SK-N-SH (cell line): ENCODE results near the gene NT5C. TPM values are rescaled to one million over a fixed set of nuclear protein-coding genes. Genes with fewer than 3 reads are reported as not detected.

Experiments
- CTCF ChIA-PET: fragments of 300-600, 350-600 bp; formaldehyde crosslinking; extraction: SDS; loops from one replicate; lab custom pipeline; 2021; lab: Yijun Ruan, JAX
- POLR2A ChIA-PET: fragments of 350-600 bp; sonication (Branson Sonifier 250); formaldehyde crosslinking; extraction: SDS; loops from one replicate; lab custom pipeline; 2020; ENCODE audit warnings: antibody characterized with exemption, inconsistent platforms; lab: Yijun Ruan, JAX
- DNase-seq: peaks from one replicate; pipeline ENCODE4 v3.0.0; 2012
- H2AFZ ChIP-seq: fragments of 200-600 bp; sonication (generic); 2 replicates; pipeline ENCODE4 v1.8.1; 2016; ENCODE audit warnings: antibody characterized with exemption, mild to moderate bottlenecking, low read depth
- H3F3A ChIP-seq: fragments of 200-600 bp; sonication (generic); replicated peaks from 2 replicates; pipeline ENCODE3; 2016; ENCODE audit warnings: antibody characterized with exemption, mild to moderate bottlenecking; ENCODE audit not compliant: insufficient read depth
- H3K27ac ChIP-seq, 2 experiments: fragments of 200-500 bp in 1 of 2; fragments of 200-600 bp in 1 of 2; sonication (Bioruptor generic) in 1 of 2; sonication (generic), shearing (Covaris generic) in 1 of 2; 2 replicates each; pipeline versions ENCODE4 v1.5.1 to v1.6.1; 2014 to 2016; ENCODE audit warnings: low read depth in 2 of 2, inconsistent platforms in 1 of 2, low read length in 1 of 2, mild to moderate bottlenecking in 1 of 2, mixed read lengths in 1 of 2
- H3K27me3 ChIP-seq: fragments of 200-600 bp; sonication (generic), shearing (Covaris generic); 2 replicates; pipeline ENCODE4 v1.6.1; 2016; ENCODE audit warnings: mixed run types; ENCODE audit not compliant: insufficient read depth
- H3K36me3 ChIP-seq, 2 experiments: fragments of 200-500 bp in 1 of 2; fragments of 200-600 bp in 1 of 2; sonication (Bioruptor generic) in 1 of 2; sonication (generic) in 1 of 2; replicated peaks in 1 of 2; 2 replicates each; pipeline versions ENCODE3 to v1.5.1; 2014 to 2016; ENCODE audit warnings: low read length in 1 of 2, mild to moderate bottlenecking in 1 of 2; ENCODE audit not compliant: insufficient read depth in 2 of 2, control insufficient read depth in 1 of 2
- H3K4me1 ChIP-seq, 2 experiments: fragments of 200-500 bp in 1 of 2; fragments of 200-600 bp in 1 of 2; sonication (Bioruptor generic) in 1 of 2; sonication (generic), shearing (Covaris generic) in 1 of 2; 2 replicates each; pipeline versions ENCODE4 v1.5.1 to v1.6.1; 2014 to 2016; ENCODE audit warnings: low read depth in 1 of 2, low read length in 1 of 2, mixed run types in 1 of 2; ENCODE audit not compliant: insufficient read depth in 2 of 2, control insufficient read depth in 1 of 2
- H3K4me2 ChIP-seq: fragments of 200-600 bp; sonication (generic), shearing (Covaris generic); 2 replicates; pipeline ENCODE4 v1.6.1; 2017; ENCODE audit warnings: mixed run types
- H3K4me3 ChIP-seq, 2 experiments: fragments of 200-500 bp in 1 of 2; fragments of 200-600 bp in 1 of 2; sonication (Bioruptor generic) in 1 of 2; sonication (generic), shearing (Covaris generic) in 1 of 2; 2 replicates each; pipeline versions ENCODE4 v1.5.1 to v1.8.1; 2014 to 2016; ENCODE audit warnings: low read depth in 2 of 2, inconsistent platforms in 1 of 2, low read length in 1 of 2, mild to moderate bottlenecking in 1 of 2, mixed read lengths in 1 of 2, moderate library complexity in 1 of 2
- H3K79me2 ChIP-seq: fragments of 200-600 bp; sonication (generic); 2 replicates; pipeline ENCODE4 v1.8.1; 2017; ENCODE audit warnings: mild to moderate bottlenecking; ENCODE audit not compliant: insufficient read depth
- H3K9ac ChIP-seq: fragments of 200-600 bp; sonication (generic); 2 replicates; pipeline ENCODE4 v1.6.1; 2017; ENCODE audit warnings: mixed run types
- H3K9me2 ChIP-seq: fragments of 200-600 bp; sonication (generic); 2 replicates; pipeline ENCODE4 v1.6.1; 2017; ENCODE audit warnings: mixed run types
- H3K9me3 ChIP-seq: fragments of 200-600 bp; sonication (generic); 2 replicates; pipeline ENCODE4 v1.6.1; 2017; ENCODE audit warnings: mixed run types, mild to moderate bottlenecking, moderate library complexity
- H4K20me1 ChIP-seq: fragments of 200-600 bp; sonication (generic); 2 replicates; pipeline ENCODE4 v1.6.1; 2017; ENCODE audit warnings: mild to moderate bottlenecking, mixed run types; ENCODE audit not compliant: insufficient read depth
- CHD2 ChIP-seq: fragments of 150-350 bp; IDR thresholded peaks from 2 replicates; pipeline ENCODE4 v1.6.1; 2018; ENCODE audit warnings: low read length; ENCODE audit not compliant: partially characterized antibody
- FOXJ3 ChIP-seq: sonication (generic); formaldehyde crosslinking; IDR thresholded peaks from 2 replicates; pipeline ENCODE4 v1.5.1; 2020; ENCODE audit warnings: mild to moderate bottlenecking, missing genetic modification reagents
- FOXM1 ChIP-seq: IDR thresholded peaks from 2 replicates; pipeline ENCODE4 v1.4.0; 2012; ENCODE audit warnings: low read depth, mild to moderate bottlenecking
- MEF2A ChIP-seq: IDR thresholded peaks from 2 replicates; pipeline ENCODE4 v1.4.0; 2012; ENCODE audit warnings: low read depth, borderline replicate concordance
- MXI1 ChIP-seq: IDR thresholded peaks from 2 replicates; pipeline ENCODE4 v1.6.1; 2012; ENCODE audit warnings: mild to moderate bottlenecking, low read depth, low read length, improper control_type of control experiment
- POLR2AphosphoS5 ChIP-seq: IDR thresholded peaks from 2 replicates; pipeline ENCODE4 v1.6.1; 2012; ENCODE audit warnings: low read depth, low read length
- RAD21 ChIP-seq: IDR thresholded peaks from 2 replicates; pipeline ENCODE4 v1.6.1; 2012; ENCODE audit warnings: mild to moderate bottlenecking, low read length
- SIN3A ChIP-seq: IDR thresholded peaks from 2 replicates; pipeline ENCODE4 v1.6.1; 2012; ENCODE audit warnings: low read depth, mild to moderate bottlenecking, low read length, moderate library complexity, borderline replicate concordance
- YY1 ChIP-seq: IDR thresholded peaks from 2 replicates; pipeline ENCODE4 v1.4.0; 2012; ENCODE audit warnings: low read depth, mild to moderate bottlenecking
- WGBS: methylation state at CpG from one replicate; pipeline ENCODE4 v1.1.6; 2017; ENCODE audit warnings: low lambda C conversion rate; 5-methylcytosine and 5-hydroxymethylcytosine counted together
- polyA plus RNA-seq, 3 experiments: library from polyadenylated mRNA; depleted of rRNA; stranded (reverse); fragments of >200 nt; gene quantifications; 2 replicates each; pipeline ENCODE4 v1.2.3, GENCODE V29; 2012
- small RNA-seq, 7 experiments: library from RNA; depleted of rRNA; stranded (forward); fragments of <200 nt; gene quantifications; one replicate each; pipeline ENCODE3, GENCODE V24; 2012
- TF ChIP-seq, protein P1 (sequence below): fragments of 150-350 bp; IDR thresholded peaks from 2 replicates; pipeline ENCODE4 v1.6.1; 2017; ENCODE audit warnings: antibody characterized with exemption, low read length, low read depth, borderline replicate concordance
- TF ChIP-seq, protein P2 (sequence below): fragments of 200-600 bp; sonication (generic); IDR thresholded peaks from 2 replicates; pipeline ENCODE4 v1.6.1; 2017; ENCODE audit warnings: antibody characterized with exemption, mild to moderate bottlenecking, moderate library complexity

Gene NT5C
- polyA plus RNA-seq, 1 of the 3 experiments (the other 2 are of a cell fraction), result 111 TPM

DNA sequence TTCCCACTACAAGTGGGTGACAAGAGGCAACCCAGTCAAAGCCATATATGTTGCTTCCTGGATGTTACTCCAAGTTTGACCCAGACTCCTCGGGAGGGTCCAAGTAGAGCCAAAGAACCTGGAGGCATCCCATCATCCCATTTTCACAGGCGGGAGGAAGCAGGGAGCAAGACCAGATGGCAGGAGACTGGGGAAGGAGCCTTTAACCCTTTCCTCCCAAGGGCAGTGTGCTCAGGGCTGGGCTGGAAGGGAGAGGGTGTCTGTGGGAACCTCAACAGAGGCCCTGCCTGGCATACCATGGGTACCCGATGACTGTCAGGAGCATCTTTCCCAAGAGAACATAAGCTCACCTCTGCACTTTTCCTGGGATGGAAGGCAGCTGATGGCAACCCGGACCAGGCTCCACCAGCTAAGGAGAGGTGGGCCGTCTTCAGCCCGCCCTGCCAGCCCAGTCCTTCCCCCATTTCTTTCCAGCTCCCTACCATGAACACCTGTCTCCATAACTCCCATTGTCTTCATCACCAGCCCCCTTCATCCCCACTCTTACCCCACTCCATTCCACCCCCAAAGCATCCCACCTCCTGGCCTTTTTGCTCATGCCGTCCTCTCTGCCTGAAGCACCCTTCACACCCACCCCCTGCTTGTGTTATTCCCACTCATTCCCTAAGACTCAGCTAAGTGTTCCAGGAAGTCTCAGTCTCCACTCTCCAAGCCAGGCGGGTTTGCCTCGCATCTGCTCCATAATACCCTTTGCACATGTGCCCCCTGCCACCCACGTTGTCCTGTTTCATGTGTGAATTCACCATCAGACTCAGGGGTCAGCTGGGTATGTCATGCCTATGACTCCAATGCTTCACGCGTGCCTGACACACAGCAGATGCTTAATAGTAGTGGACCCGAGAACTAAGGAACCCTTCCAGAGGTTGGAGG lies 49.7 kb downstream of the NT5C start:
- 86% methylated on average over 13 of the region's 13 CpGs for WGBS
- Histone ChIP-seq H3K9me2 (no peaks in the 10 kb centered on the region), H3K4me3 (no peak overlapping the region), H3K4me1 (peaks cover 10 to 18% of the 10 kb centered on the region in 2 experiments; a peak in 3 of 4 replicates), H2AFZ (no peak overlapping the region), H3K79me2 (no peaks in the 10 kb centered on the region), H3K27me3 (no peaks in the 10 kb centered on the region), H3K4me2 (no peak overlapping the region), H3K36me3 (no peaks in the 10 kb centered on the region), H3F3A (peaks cover 4% of the 10 kb centered on the region), H3K9me3 (no peaks in the 10 kb centered on the region), H3K9ac (no peak overlapping the region), H4K20me1 (no peaks in the 10 kb centered on the region), H3K27ac (no peak overlapping the region)
- TF ChIP-seq FOXJ3 (CRISPR knock-in tag), result no peak
- TF ChIP-seq POLR2AphosphoS5, result no peak
- TF ChIP-seq, protein P1, sequence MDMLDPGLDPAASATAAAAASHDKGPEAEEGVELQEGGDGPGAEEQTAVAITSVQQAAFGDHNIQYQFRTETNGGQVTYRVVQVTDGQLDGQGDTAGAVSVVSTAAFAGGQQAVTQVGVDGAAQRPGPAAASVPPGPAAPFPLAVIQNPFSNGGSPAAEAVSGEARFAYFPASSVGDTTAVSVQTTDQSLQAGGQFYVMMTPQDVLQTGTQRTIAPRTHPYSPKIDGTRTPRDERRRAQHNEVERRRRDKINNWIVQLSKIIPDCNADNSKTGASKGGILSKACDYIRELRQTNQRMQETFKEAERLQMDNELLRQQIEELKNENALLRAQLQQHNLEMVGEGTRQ, result no peak
- no peak for TF ChIP-seq RAD21
- TF ChIP-seq, protein P2, sequence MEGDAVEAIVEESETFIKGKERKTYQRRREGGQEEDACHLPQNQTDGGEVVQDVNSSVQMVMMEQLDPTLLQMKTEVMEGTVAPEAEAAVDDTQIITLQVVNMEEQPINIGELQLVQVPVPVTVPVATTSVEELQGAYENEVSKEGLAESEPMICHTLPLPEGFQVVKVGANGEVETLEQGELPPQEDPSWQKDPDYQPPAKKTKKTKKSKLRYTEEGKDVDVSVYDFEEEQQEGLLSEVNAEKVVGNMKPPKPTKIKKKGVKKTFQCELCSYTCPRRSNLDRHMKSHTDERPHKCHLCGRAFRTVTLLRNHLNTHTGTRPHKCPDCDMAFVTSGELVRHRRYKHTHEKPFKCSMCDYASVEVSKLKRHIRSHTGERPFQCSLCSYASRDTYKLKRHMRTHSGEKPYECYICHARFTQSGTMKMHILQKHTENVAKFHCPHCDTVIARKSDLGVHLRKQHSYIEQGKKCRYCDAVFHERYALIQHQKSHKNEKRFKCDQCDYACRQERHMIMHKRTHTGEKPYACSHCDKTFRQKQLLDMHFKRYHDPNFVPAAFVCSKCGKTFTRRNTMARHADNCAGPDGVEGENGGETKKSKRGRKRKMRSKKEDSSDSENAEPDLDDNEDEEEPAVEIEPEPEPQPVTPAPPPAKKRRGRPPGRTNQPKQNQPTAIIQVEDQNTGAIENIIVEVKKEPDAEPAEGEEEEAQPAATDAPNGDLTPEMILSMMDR, result no peak
- no peak for TF ChIP-seq CHD2
- TF ChIP-seq MEF2A, result no peak
- TF ChIP-seq YY1, result no peak
- no peak for TF ChIP-seq MXI1
- no peak for TF ChIP-seq SIN3A
- TF ChIP-seq FOXM1, result no peak
- POLR2A ChIA-PET, result no interaction called here
- DNase-seq, result no peak
- CTCF ChIA-PET, result interaction anchor here (0.6 to 1.6 kb wide), 7 partner anchors 9 to 422 kb away, joined by 3 to 8 read pairs (median 3); no protein-coding TSS in a partner anchor

Small RNA genes within 50 kb of the gene (small RNA-seq; reads per million reads assigned to genes)
- 0 reads per million in 7 experiments for gene RF00019

Other genes with a start within 250 kb of the NT5C start
- not detected in 2 replicates for gene FADS6, start 238.1 kb downstream of the NT5C start, polyA plus RNA-seq (2012; rRNA removed)
- 0.06 TPM in 1 of 2 replicates, not detected in the other for gene USH1G, start 208.5 kb downstream of the NT5C start, polyA plus RNA-seq (2012; rRNA removed)
- not detected in 2 replicates for gene OTOP2, start 207.5 kb downstream of the NT5C start, polyA plus RNA-seq (2012; rRNA removed)
- gene OTOP3, start 195.8 kb downstream of the NT5C start, polyA plus RNA-seq (2012; rRNA removed), result not detected in 2 replicates
- gene HID1, start 159.0 kb downstream of the NT5C start, polyA plus RNA-seq (2012; rRNA removed), result 2.5 and 2.9 TPM in 2 replicates
- gene CDR2L, start 144.1 kb downstream of the NT5C start, polyA plus RNA-seq (2012; rRNA removed), result 18.6 and 21.2 TPM in 2 replicates
- gene MRPL58, start 119.1 kb downstream of the NT5C start, polyA plus RNA-seq (2012; rRNA removed), result 87.3 and 89.2 TPM in 2 replicates
- gene ATP5PD, start 84.8 kb downstream of the NT5C start, polyA plus RNA-seq (2012; rRNA removed), result 354 and 454 TPM in 2 replicates
- gene KCTD2, start 84.5 kb downstream of the NT5C start, polyA plus RNA-seq (2012; rRNA removed), result 27.5 and 34.2 TPM in 2 replicates
- gene SLC16A5, start 43.8 kb downstream of the NT5C start, polyA plus RNA-seq (2012; rRNA removed), result 0.03 and 0.06 TPM in 2 replicates
- 7.3 and 10.8 TPM in 2 replicates for gene ARMC7, start 21.8 kb downstream of the NT5C start, polyA plus RNA-seq (2012; rRNA removed)
- 259 and 490 TPM in 2 replicates for gene JPT1, start 22.8 kb upstream of the NT5C start, polyA plus RNA-seq (2012; rRNA removed)
- gene SUMO2, start 51.2 kb upstream of the NT5C start, polyA plus RNA-seq (2012; rRNA removed), result 85.5 and 114 TPM in 2 replicates
- gene NUP85, start 73.9 kb upstream of the NT5C start, polyA plus RNA-seq (2012; rRNA removed), result 80.5 and 99.8 TPM in 2 replicates
- gene GGA3, start 129.9 kb upstream of the NT5C start, polyA plus RNA-seq (2012; rRNA removed), result 42.5 and 43.7 TPM in 2 replicates
- 82.8 and 90.4 TPM in 2 replicates for gene MRPS7, start 130.1 kb upstream of the NT5C start, polyA plus RNA-seq (2012; rRNA removed)
- gene MIF4GD, start 139.5 kb upstream of the NT5C start, polyA plus RNA-seq (2012; rRNA removed), result 65.4 and 70.0 TPM in 2 replicates
- 11.7 and 13.2 TPM in 2 replicates for gene SLC25A19, start 157.7 kb upstream of the NT5C start, polyA plus RNA-seq (2012; rRNA removed)